HG02852 (cell line): ENCODE data around the gene ASPHD2.

Source experiments
- ATAC-seq: cut with Tn5 transposase; IDR thresholded peaks from one replicate; pipeline ENCODE4 v1.9.1; 2021; ENCODE audit warnings: mild to moderate bottlenecking, moderate library complexity; ENCODE audit not compliant: unreplicated experiment

The ASPHD2 gene

GRCh38 chr22:26445577-26446275 is 16.7 kb downstream of the ASPHD2 start:
- ATAC-seq: no peak

- no peak for ATAC-seq
Measured at GRCh38 chr22:26446808-26447515, 17.9 kb downstream of the ASPHD2 start.

- no peak for ATAC-seq
Measured at GRCh38 chr22:26447584-26448329, 18.7 kb downstream of the ASPHD2 start.

GRCh38 chr22:26448334-26448733 is 19.3 kb downstream of the ASPHD2 start:
- no peak for ATAC-seq

GRCh38 chr22:26448941-26449340 is 19.9 kb downstream of the ASPHD2 start:
- no peak for ATAC-seq

GRCh38 chr22:26450453-26451185 is 21.6 kb downstream of the ASPHD2 start:
- ATAC-seq: no peak

- no peak for ATAC-seq
Measured at GRCh38 chr22:26452236-26453016, 23.4 kb downstream of the ASPHD2 start.

GRCh38 chr22:26453216-26453615 is 24.2 kb downstream of the ASPHD2 start:
- no peak for ATAC-seq

GRCh38 chr22:26453812-26454500 is 24.9 kb downstream of the ASPHD2 start:
- no peak for ATAC-seq

GRCh38 chr22:26457661-26458272 is 28.7 kb downstream of the ASPHD2 start:
- no peak for ATAC-seq

- no peak for ATAC-seq
Measured at GRCh38 chr22:26460202-26460601, 31.1 kb downstream of the ASPHD2 start.

GRCh38 chr22:26461188-26461810 is 32.2 kb downstream of the ASPHD2 start:
- no peak for ATAC-seq

GRCh38 chr22:26462051-26462450 is 33.0 kb downstream of the ASPHD2 start:
- ATAC-seq: no peak

GRCh38 chr22:26462641-26463040 is 33.6 kb downstream of the ASPHD2 start:
- ATAC-seq: no peak

GRCh38 chr22:26463101-26463661 is 34.1 kb downstream of the ASPHD2 start:
- no peak for ATAC-seq

GRCh38 chr22:26463688-26464087 is 34.6 kb downstream of the ASPHD2 start:
- ATAC-seq: no peak

GRCh38 chr22:26464312-26464711 is 35.3 kb downstream of the ASPHD2 start:
- ATAC-seq: no peak

GRCh38 chr22:26466196-26466595 is 37.1 kb downstream of the ASPHD2 start:
- no peak for ATAC-seq

GRCh38 chr22:26470807-26471206 is 41.7 kb downstream of the ASPHD2 start:
- no peak for ATAC-seq
